K562 treated with DMSO at 1 percent for 48 hours (cell line): ENCODE measurements around the gene SLC36A1. TPM values are rescaled to one million over a fixed set of nuclear protein-coding genes. Genes with fewer than 3 reads are reported as not detected.

Experiments
- total RNA-seq: library from RNA; unstranded; fragments of 300-600 nt; gene quantifications from 2 replicates; pipeline ENCODE4 v1.2.3, GENCODE V29; 2022; ENCODE audit warnings: low replicate concordance; ENCODE audit errors: extremely low read depth

The SLC36A1 gene
- not detected in 2 replicates for total RNA-seq

DNA sequence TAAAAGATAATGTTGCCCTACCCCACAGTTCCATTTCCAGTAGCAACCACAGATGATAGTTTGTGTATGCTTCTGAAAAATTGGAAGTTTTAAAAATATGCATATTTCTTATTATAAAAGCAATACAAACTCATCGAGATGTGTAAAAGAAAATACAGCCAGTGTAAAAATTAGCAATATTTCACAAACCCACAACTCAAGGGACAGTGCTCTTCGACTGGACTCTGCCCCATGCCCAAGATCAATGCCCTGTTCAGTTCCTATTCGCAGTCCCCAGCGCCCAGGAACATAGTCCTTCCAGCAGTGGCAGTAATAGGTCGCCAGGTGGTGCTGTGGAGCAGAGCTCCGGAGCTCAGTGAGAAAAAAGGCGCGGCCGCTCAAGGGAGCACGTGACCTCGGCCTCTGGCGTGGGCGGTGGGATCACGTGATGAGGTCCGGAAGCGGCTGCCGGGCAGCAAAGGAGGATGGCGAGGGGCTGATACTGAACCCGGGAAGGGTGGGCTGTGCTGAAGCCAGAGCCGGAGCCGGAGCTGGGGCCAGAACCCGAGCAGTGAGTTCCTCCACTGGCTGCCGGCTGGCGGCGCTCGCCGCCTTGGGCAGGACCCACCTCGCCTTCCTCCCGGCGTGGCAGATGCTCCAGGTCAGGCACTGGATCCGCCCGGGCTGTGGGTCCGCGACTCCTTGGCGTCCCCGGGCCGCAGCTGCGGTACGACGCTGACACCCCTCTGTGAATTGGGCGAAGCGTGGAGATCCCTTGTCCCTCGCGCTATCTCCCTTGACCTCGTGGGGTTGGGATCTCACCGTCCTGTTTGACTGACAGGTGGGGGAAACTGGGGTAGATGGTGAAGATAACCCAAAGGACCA is at the start of gene SLC36A1:
SLC36A1 (plus strand) TSS at position 430 of the 864 bp plus-strand sequence. CDS start 11,190 bp downstream, outside the sequence.

Other genes starting within 250 kb of the SLC36A1 start
- not detected in 2 replicates for gene CCDC69, start 223.5 kb upstream of the SLC36A1 start, total RNA-seq
- gene GM2A, start 194.4 kb upstream of the SLC36A1 start, total RNA-seq = not detected in 2 replicates
- gene SLC36A3, start 143.8 kb upstream of the SLC36A1 start, total RNA-seq = not detected in 2 replicates
- not detected in 2 replicates for gene SLC36A2, start 100.0 kb upstream of the SLC36A1 start, total RNA-seq
- gene FAT2, start 143.7 kb downstream of the SLC36A1 start, total RNA-seq = not detected in 2 replicates
- gene SPARC, start 239.3 kb downstream of the SLC36A1 start, total RNA-seq = not detected in 2 replicates